K562 (cell line): ENCODE measurements around the gene KLHL15. TPM values are rescaled to one million over a fixed set of nuclear protein-coding genes. Genes with fewer than 3 reads are reported as not detected.

Experiments used
- BRF1 ChIP-seq: IDR thresholded peaks from 3 replicates; pipeline ENCODE4 v1.6.1; 2011; ENCODE audit warnings: borderline replicate concordance, mild to moderate bottlenecking; ENCODE audit not compliant: insufficient read length; ENCODE audit errors: extremely low read depth
- CBFA2T3 ChIP-seq: fragments of 450-650 bp; IDR thresholded peaks from 2 replicates; pipeline ENCODE4 v1.6.1; 2017
- CTBP1 ChIP-seq: fragments of 450-650 bp; IDR thresholded peaks from 2 replicates; pipeline ENCODE4 v1.6.1; 2016; ENCODE audit warnings: borderline replicate concordance
- ELF1 ChIP-seq: fragments of 200-800 bp; sonication (Bioruptor generic); IDR thresholded peaks from 2 replicates; pipeline ENCODE4 v1.6.1; 2016; ENCODE audit warnings: missing genetic modification characterization, missing compliant biosample characterization
- GABPA ChIP-seq: fragments of 200-800 bp; sonication (Bioruptor generic); conservative IDR thresholded peaks from 2 replicates; pipeline ENCODE4 v1.6.1; 2016; ENCODE audit warnings: low read depth, missing genetic modification characterization, missing compliant biosample characterization
- HLTF ChIP-seq: fragments of 450-650 bp; IDR thresholded peaks from 2 replicates; pipeline ENCODE4 v1.6.1; 2016
- ILF3 ChIP-seq: fragments of 450-650 bp; IDR thresholded peaks from 2 replicates; pipeline ENCODE4 v1.6.1; 2018; ENCODE audit warnings: antibody characterized with exemption, mild to moderate bottlenecking, moderate library complexity, borderline replicate concordance
- KAT8 ChIP-seq: fragments of 450-650 bp; IDR thresholded peaks from 2 replicates; pipeline ENCODE4 v1.6.1; 2016; ENCODE audit warnings: low read depth, mild to moderate bottlenecking
- KLF1 ChIP-seq: fragments of 450-650 bp; IDR thresholded peaks from 2 replicates; pipeline ENCODE4 v1.6.1; 2016; ENCODE audit warnings: missing genetic modification characterization, missing compliant biosample characterization
- MTA2 ChIP-seq: fragments of 450-650 bp; IDR thresholded peaks from 2 replicates; pipeline ENCODE4 v1.6.1; 2016; ENCODE audit warnings: low read depth
- POLR2B ChIP-seq: fragments of 450-650 bp; IDR thresholded peaks from 2 replicates; pipeline ENCODE4 v1.6.1; 2018; ENCODE audit warnings: low read depth; ENCODE audit not compliant: partially characterized antibody
- POLR2H ChIP-seq: IDR thresholded peaks from 2 replicates; pipeline ENCODE4 v1.6.1; 2016; ENCODE audit warnings: missing genetic modification characterization, low read depth, mild to moderate bottlenecking, control low read depth, missing compliant biosample characterization, moderate library complexity
- SP1 ChIP-seq: sonication (generic); formaldehyde crosslinking; IDR thresholded peaks from 2 replicates; pipeline ENCODE4 v1.8.1; 2022; ENCODE audit warnings: mild to moderate bottlenecking, missing genetic modification reagents
- TRIM24 ChIP-seq, 2 experiments: fragments of 450-650 bp; IDR thresholded peaks; 2 replicates each; pipeline ENCODE4 v1.6.1; 2016
- YY1 ChIP-seq, 3 experiments: IDR thresholded peaks; 2 replicates each; pipeline ENCODE4 v1.6.1; 2011; ENCODE audit warnings: low read length in 2 of 3, mild to moderate bottlenecking in 2 of 3, moderate library complexity in 2 of 3, borderline replicate concordance in 1 of 3, control low read depth in 1 of 3, low read depth in 1 of 3; ENCODE audit not compliant: insufficient read depth in 3 of 3, insufficient replicate concordance in 2 of 3, control insufficient read depth in 1 of 3, insufficient read length in 1 of 3; ENCODE audit errors: extremely low read depth in 1 of 3
- ZNF253 ChIP-seq: fragments of 250-450 bp; sonication (Bioruptor Pico); conservative IDR thresholded peaks from 2 replicates; pipeline ENCODE4 v1.6.1; 2021; ENCODE audit warnings: mild to moderate bottlenecking
- ZNF282 ChIP-seq: sonication (generic); formaldehyde crosslinking; IDR thresholded peaks from 2 replicates; pipeline ENCODE4 v1.8.1; 2023; ENCODE audit warnings: missing genetic modification reagents
- ZNF695 ChIP-seq: fragments of 450-650 bp; formaldehyde crosslinking; IDR thresholded peaks from 2 replicates; pipeline ENCODE4 v1.4.0; 2020; ENCODE audit warnings: mild to moderate bottlenecking, moderate library complexity
- polyA plus RNA-seq, 8 experiments: library from polyadenylated mRNA; depleted of rRNA in 4 of 8; stranded (reverse) in 5 of 8; unstranded in 3 of 8; fragments of >200 nt; fragmentation: Nextera tagmentation in 2 of 8; fragmentation: Illumina TruSeq in 1 of 8; extraction: Ambion mirVana in 2 of 8; extraction: Trizol in 1 of 8; gene quantifications; 2 replicates each; pipeline versions ENCODE4 v1.2.1 to v1.2.3, GENCODE V29; 2011 to 2014; ENCODE audit warnings: inconsistent platforms in 1 of 8, missing spikeins in 1 of 8
- total RNA-seq, 7 experiments: library from RNA; depleted of rRNA in 6 of 7; stranded (reverse); fragments of >200 nt in 6 of 7; fragmentation: Illumina TruSeq in 2 of 7; extraction: Trizol in 2 of 7; gene quantifications; 2 replicates each; pipeline versions ENCODE4 v1.2.1 to v1.2.3, GENCODE V29; 2011 to 2021; ENCODE audit warnings: low replicate concordance in 1 of 7
- TF ChIP-seq, protein P1 (sequence below): sonication (generic); formaldehyde crosslinking; IDR thresholded peaks from 2 replicates; pipeline ENCODE4 v1.8.0; 2022; ENCODE audit warnings: mild to moderate bottlenecking, missing genetic modification reagents
- TF ChIP-seq, protein P2 (sequence below): fragments of 250-450 bp; sonication (Bioruptor Pico); IDR thresholded peaks from 2 replicates; pipeline ENCODE4 v1.8.0; 2022; ENCODE audit warnings: inconsistent platforms
- TF ChIP-seq, protein P3 (sequence below), 2 experiments: fragments of 450-650 bp in 1 of 2; IDR thresholded peaks; 2 replicates each; pipeline ENCODE4 v1.6.1; 2011 to 2017; ENCODE audit warnings: low read depth in 2 of 2, antibody characterized with exemption in 1 of 2, borderline replicate concordance in 1 of 2, low read length in 1 of 2, mild to moderate bottlenecking in 1 of 2, mixed read lengths in 1 of 2; ENCODE audit not compliant: control insufficient read depth in 1 of 2

KLHL15 gene
- total and polyA plus RNA-seq, 9 of the 15 experiments (the other 6 are each of a cell fraction or from before 2014, with no cell fraction given), result 3.0 to 12.4 (median 7.6) TPM

DNA sequence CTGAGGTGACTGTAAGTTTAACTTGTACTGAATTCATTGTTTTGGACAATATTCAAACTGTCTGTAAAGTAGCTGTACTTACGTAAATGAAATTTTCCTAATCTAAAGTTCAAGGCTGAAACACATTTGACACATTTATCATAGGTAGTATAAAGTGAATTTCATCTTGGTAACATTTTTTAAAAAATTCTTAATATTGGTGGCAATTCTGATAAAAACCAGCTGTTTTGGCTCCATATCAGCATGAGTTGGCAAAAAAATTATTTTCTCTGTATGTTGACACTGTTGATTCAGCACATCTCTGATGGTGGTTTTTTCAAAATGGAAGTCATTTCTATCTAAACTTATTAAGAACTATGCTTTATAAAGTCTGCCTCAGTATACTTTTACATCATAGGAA lies 88.3 kb downstream of the KLHL15 start (continued):
- TF ChIP-seq, protein P1, sequence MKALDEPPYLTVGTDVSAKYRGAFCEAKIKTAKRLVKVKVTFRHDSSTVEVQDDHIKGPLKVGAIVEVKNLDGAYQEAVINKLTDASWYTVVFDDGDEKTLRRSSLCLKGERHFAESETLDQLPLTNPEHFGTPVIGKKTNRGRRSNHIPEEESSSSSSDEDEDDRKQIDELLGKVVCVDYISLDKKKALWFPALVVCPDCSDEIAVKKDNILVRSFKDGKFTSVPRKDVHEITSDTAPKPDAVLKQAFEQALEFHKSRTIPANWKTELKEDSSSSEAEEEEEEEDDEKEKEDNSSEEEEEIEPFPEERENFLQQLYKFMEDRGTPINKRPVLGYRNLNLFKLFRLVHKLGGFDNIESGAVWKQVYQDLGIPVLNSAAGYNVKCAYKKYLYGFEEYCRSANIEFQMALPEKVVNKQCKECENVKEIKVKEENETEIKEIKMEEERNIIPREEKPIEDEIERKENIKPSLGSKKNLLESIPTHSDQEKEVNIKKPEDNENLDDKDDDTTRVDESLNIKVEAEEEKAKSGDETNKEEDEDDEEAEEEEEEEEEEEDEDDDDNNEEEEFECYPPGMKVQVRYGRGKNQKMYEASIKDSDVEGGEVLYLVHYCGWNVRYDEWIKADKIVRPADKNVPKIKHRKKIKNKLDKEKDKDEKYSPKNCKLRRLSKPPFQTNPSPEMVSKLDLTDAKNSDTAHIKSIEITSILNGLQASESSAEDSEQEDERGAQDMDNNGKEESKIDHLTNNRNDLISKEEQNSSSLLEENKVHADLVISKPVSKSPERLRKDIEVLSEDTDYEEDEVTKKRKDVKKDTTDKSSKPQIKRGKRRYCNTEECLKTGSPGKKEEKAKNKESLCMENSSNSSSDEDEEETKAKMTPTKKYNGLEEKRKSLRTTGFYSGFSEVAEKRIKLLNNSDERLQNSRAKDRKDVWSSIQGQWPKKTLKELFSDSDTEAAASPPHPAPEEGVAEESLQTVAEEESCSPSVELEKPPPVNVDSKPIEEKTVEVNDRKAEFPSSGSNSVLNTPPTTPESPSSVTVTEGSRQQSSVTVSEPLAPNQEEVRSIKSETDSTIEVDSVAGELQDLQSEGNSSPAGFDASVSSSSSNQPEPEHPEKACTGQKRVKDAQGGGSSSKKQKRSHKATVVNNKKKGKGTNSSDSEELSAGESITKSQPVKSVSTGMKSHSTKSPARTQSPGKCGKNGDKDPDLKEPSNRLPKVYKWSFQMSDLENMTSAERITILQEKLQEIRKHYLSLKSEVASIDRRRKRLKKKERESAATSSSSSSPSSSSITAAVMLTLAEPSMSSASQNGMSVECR, result no peak
- no peak for TF ChIP-seq GABPA (tag)
- TF ChIP-seq TRIM24 (IDR thresholded peaks at IDR 0.05), result 0 out of 4 replicates have a peak, but pooled peaks of 1 of the 2 experiments have one; percentile 19
- TF ChIP-seq MTA2, result no peak
- TF ChIP-seq POLR2H (tag), result no peak
- no peak for TF ChIP-seq ZNF282
- no peak for TF ChIP-seq SP1 (CRISPR knock-in tag)
- no peak for TF ChIP-seq HLTF
- TF ChIP-seq, protein P2, sequence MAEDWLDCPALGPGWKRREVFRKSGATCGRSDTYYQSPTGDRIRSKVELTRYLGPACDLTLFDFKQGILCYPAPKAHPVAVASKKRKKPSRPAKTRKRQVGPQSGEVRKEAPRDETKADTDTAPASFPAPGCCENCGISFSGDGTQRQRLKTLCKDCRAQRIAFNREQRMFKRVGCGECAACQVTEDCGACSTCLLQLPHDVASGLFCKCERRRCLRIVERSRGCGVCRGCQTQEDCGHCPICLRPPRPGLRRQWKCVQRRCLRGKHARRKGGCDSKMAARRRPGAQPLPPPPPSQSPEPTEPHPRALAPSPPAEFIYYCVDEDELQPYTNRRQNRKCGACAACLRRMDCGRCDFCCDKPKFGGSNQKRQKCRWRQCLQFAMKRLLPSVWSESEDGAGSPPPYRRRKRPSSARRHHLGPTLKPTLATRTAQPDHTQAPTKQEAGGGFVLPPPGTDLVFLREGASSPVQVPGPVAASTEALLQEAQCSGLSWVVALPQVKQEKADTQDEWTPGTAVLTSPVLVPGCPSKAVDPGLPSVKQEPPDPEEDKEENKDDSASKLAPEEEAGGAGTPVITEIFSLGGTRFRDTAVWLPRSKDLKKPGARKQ (CRISPR knock-in tag), result no peak
- TF ChIP-seq YY1 (IDR thresholded peaks at IDR 0.05; ENCODE audit: borderline replicate concordance in 1 of 3, control insufficient read depth in 1 of 3, extremely low read depth in 1 of 3, insufficient read depth in 3 of 3, insufficient read length in 1 of 3, insufficient replicate concordance in 2 of 3, low read depth in 1 of 3, low read length in 2 of 3), result peak in 1 of 3 experiments; percentile 13
- TF ChIP-seq ZNF695 (CRISPR knock-in tag), result no peak
- TF ChIP-seq, protein P3, sequence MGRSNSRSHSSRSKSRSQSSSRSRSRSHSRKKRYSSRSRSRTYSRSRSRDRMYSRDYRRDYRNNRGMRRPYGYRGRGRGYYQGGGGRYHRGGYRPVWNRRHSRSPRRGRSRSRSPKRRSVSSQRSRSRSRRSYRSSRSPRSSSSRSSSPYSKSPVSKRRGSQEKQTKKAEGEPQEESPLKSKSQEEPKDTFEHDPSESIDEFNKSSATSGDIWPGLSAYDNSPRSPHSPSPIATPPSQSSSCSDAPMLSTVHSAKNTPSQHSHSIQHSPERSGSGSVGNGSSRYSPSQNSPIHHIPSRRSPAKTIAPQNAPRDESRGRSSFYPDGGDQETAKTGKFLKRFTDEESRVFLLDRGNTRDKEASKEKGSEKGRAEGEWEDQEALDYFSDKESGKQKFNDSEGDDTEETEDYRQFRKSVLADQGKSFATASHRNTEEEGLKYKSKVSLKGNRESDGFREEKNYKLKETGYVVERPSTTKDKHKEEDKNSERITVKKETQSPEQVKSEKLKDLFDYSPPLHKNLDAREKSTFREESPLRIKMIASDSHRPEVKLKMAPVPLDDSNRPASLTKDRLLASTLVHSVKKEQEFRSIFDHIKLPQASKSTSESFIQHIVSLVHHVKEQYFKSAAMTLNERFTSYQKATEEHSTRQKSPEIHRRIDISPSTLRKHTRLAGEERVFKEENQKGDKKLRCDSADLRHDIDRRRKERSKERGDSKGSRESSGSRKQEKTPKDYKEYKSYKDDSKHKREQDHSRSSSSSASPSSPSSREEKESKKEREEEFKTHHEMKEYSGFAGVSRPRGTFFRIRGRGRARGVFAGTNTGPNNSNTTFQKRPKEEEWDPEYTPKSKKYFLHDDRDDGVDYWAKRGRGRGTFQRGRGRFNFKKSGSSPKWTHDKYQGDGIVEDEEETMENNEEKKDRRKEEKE (IDR thresholded peaks at IDR 0.05; ENCODE audit: borderline replicate concordance in 1 of 2, control insufficient read depth in 1 of 2, low read depth in 2 of 2, low read length in 1 of 2), result no peak
- TF ChIP-seq BRF1, result no peak
- no peak for TF ChIP-seq ELF1
- no peak for TF ChIP-seq CBFA2T3
- no peak for TF ChIP-seq KLF1 (tag)
- TF ChIP-seq CTBP1, result no peak
- no peak for TF ChIP-seq KAT8
- TF ChIP-seq POLR2B, result no peak
- no peak for TF ChIP-seq ILF3
- TF ChIP-seq ZNF253, result no peak
